HepG2 (cell line): Measurements from ENCODE around the gene NPIPB6. TPM values are rescaled to one million over a fixed set of nuclear protein-coding genes. Genes with fewer than 3 reads are reported as not detected.
A peak's percentile ranks its signal among the peaks of the same experiment; 100 is the strongest.
"Not testable (repeated sequence)": the region's sequence is repeated elsewhere in the genome, so short reads cannot be mapped to it uniquely, and the experiment has no call there.

Experiments used
- ATAC-seq: fragments of 200-7000 bp; cut with Tn5 transposase; 3 replicates; pipeline ENCODE4 v1.9.1; 2020; ENCODE audit warnings: mild to moderate bottlenecking, moderate library complexity
- Bru-seq: library from RNA; stranded (reverse); fragments of 400-500 nt; gene quantifications from one replicate; lab custom pipeline; 2021; lab: Mats Ljungman, UMichigan
- BruChase-seq, 2 experiments: library from RNA; stranded (reverse); fragments of 400-500 nt; gene quantifications; one replicate each; lab custom pipeline; 2021; lab: Mats Ljungman, UMichigan
- BruUV-seq: library from RNA; stranded (reverse); fragments of 400-500 nt; replicated peaks from 2 replicates; lab custom pipeline; 2021; lab: Mats Ljungman, UMichigan
- CTCF ChIA-PET: fragments of 300-600 bp; formaldehyde crosslinking; extraction: SDS; loops from one replicate; lab custom pipeline; 2021; ENCODE audit warnings: low total read pairs, inconsistent platforms, low intra/inter-chr PET ratio; lab: Yijun Ruan, JAX
- POLR2A ChIA-PET: fragments of 350-600 bp; sonication (Branson Sonifier 250); formaldehyde crosslinking; loops from one replicate; lab custom pipeline; 2020; ENCODE audit warnings: antibody characterized with exemption, inconsistent platforms; lab: Yijun Ruan, JAX
- DNase-seq: peaks from one replicate; pipeline ENCODE4 v3.0.0-alpha.2; 2015; ENCODE audit warnings: low spot score
- FAIRE-seq: peaks from 3 replicates; lab custom pipeline; 2011; peaks lifted over from hg19 to GRCh38; lab: Jason Lieb, UNC
- H2AFZ ChIP-seq: one replicate; pipeline ENCODE4 v1.6.1; 2011; ENCODE audit warnings: low read length, inconsistent platforms
- H3K27ac ChIP-seq: fragments of 300-600 bp; 3 replicates; pipeline ENCODE4 v1.8.0; 2011; ENCODE audit warnings: mixed run types, mild to moderate bottlenecking, mixed read lengths, low read length, inconsistent platforms; ENCODE audit not compliant: insufficient read depth; ENCODE audit errors: extremely low read length
- H3K27me3 ChIP-seq, 2 experiments: fragments of 200-600 bp in 1 of 2; 2 replicates in 1 of 2; 3 replicates in 1 of 2; pipeline versions ENCODE4 v1.6.0 to v1.8.0; 2011; ENCODE audit warnings: low read length in 2 of 2, mild to moderate bottlenecking in 2 of 2, moderate library complexity in 2 of 2, inconsistent platforms in 1 of 2; ENCODE audit not compliant: insufficient read depth in 2 of 2, control insufficient read depth in 1 of 2
- H3K36me3 ChIP-seq, 2 experiments: fragments of 200-600 bp in 1 of 2; replicated peaks in 1 of 2; 2 replicates in 1 of 2; 3 replicates in 1 of 2; pipeline versions ENCODE4 v1.5.1 to v1.8.0; 2011; ENCODE audit warnings: low read length in 2 of 2, inconsistent platforms in 1 of 2; ENCODE audit not compliant: insufficient read depth in 2 of 2, control insufficient read depth in 1 of 2
- H3K4me1 ChIP-seq: 2 replicates; pipeline ENCODE4 v1.5.1; 2012; ENCODE audit warnings: low read length, inconsistent platforms; ENCODE audit not compliant: insufficient read depth
- H3K4me2 ChIP-seq: 2 replicates; pipeline ENCODE4 v1.6.0; 2011; ENCODE audit warnings: low read depth, low read length, inconsistent platforms
- H3K4me3 ChIP-seq, 3 experiments: fragments of 200-600 bp in 1 of 3; sonication (generic), shearing (Covaris generic) in 1 of 3; replicated peaks in 1 of 3; 2 replicates each; pipeline ENCODE4 v1.5.1; 2011 to 2016; ENCODE audit warnings: low read length in 3 of 3, inconsistent platforms in 2 of 3, low read depth in 2 of 3, mild to moderate bottlenecking in 2 of 3, control low read depth in 1 of 3, mixed read lengths in 1 of 3; ENCODE audit not compliant: insufficient read depth in 1 of 3
- H3K79me2 ChIP-seq: one replicate; pipeline ENCODE4 v1.6.1; 2011; ENCODE audit warnings: low read length, inconsistent platforms; ENCODE audit not compliant: insufficient read depth
- H3K9ac ChIP-seq: 2 replicates; pipeline ENCODE4 v1.6.0; 2011; ENCODE audit warnings: mild to moderate bottlenecking, low read depth, low read length, inconsistent platforms; ENCODE audit not compliant: insufficient read depth
- H3K9me3 ChIP-seq: 2 replicates; pipeline ENCODE4 v1.5.1; 2012; ENCODE audit warnings: mild to moderate bottlenecking, low read length
- H4K20me1 ChIP-seq: 2 replicates; pipeline ENCODE4 v1.6.0; 2011; ENCODE audit warnings: inconsistent platforms, mild to moderate bottlenecking, low read length, moderate library complexity; ENCODE audit not compliant: insufficient read depth
- WGBS: methylation state at CpG from one replicate; pipeline ENCODE4 v1.1.6; 2017; ENCODE audit warnings: low lambda C conversion rate; 5-methylcytosine and 5-hydroxymethylcytosine counted together
- in situ Hi-C: cut with HindIII; loops from 2 replicates; pipeline ENCODE4 v1.10.0; 2017; ENCODE audit warnings: low pct_unique_long_range_greater_than_20kb; ENCODE audit not compliant: extremely low pct_ligation_motif_present
- intact Hi-C: fragments of 100-400 bp; cut with micrococcal nuclease; formaldehyde crosslinking; loops from one replicate; pipeline ENCODE4 v1.10.0; 2022; ENCODE audit not compliant: unreplicated experiment
- long read RNA-seq, 2 experiments: library from RNA in 1 of 2; library from polyadenylated mRNA in 1 of 2; stranded (forward) in 1 of 2; unstranded in 1 of 2; transcript quantifications; one replicate each; pipeline ENCODE4 v2.0.0, GENCODE V29; 2019 to 2022
- polyA minus RNA-seq, 3 experiments: library from RNA; depleted of rRNA, polyadenylated mRNA; stranded (reverse); fragments of >200 nt; gene quantifications; 2 replicates each; pipeline ENCODE4 v1.2.3, GENCODE V29; 2011; ENCODE audit warnings: low replicate concordance in 1 of 3
- polyA plus RNA-seq, 8 experiments: library from polyadenylated mRNA; depleted of rRNA in 3 of 8; stranded (reverse) in 7 of 8; unstranded in 1 of 8; fragments of >200 nt; fragmentation: Illumina TruSeq in 4 of 8; extraction: Trizol in 4 of 8; gene quantifications; 2 replicates each; pipeline versions ENCODE4 v1.2.1 to v1.2.3, GENCODE V29; 2011 to 2016; ENCODE audit warnings: low read depth in 4 of 8, missing spikeins in 1 of 8, mixed read lengths in 1 of 8; ENCODE audit not compliant: insufficient read depth in 1 of 8
- total RNA-seq, 5 experiments: library from RNA; depleted of rRNA; stranded (reverse); fragments of >200 nt; fragmentation: Illumina TruSeq; extraction: Trizol; gene quantifications; 2 replicates each; pipeline ENCODE4 v1.2.3, GENCODE V29; 2016; ENCODE audit warnings: low read depth in 1 of 5

Gene NPIPB6
- total RNA-seq (2016; rRNA removed; fragmentation: Illumina TruSeq; extraction: Trizol) (not detected in 2 replicates), polyA plus RNA-seq (2011; rRNA removed) (0.25 and 0.50 TPM in 2 replicates), polyA minus RNA-seq (2011; rRNA and poly(A)+ RNA removed; ENCODE audit: low replicate concordance) (0.16 and 1.8 TPM in 2 replicates), Bru-seq, nascent RNA (percentile 41 among the genes with signal in this experiment), BruChase-seq, experiment 1, labeled RNA remaining after a 6-hour chase (percentile 52 among the genes with signal in this experiment), BruChase-seq, experiment 2, labeled RNA remaining after a 2-hour chase (percentile 53 among the genes with signal in this experiment)
- 0.10 TPM in 1 of 2 replicates, not detected in the other for total RNA-seq (2016; cell fraction: cytosol; rRNA removed; fragmentation: Illumina TruSeq; extraction: Trizol; ENCODE audit: low read depth)
- total RNA-seq (2016; cell fraction: insoluble cytoplasmic fraction; rRNA removed; fragmentation: Illumina TruSeq; extraction: Trizol), result 0.21 and 0.45 TPM in 2 replicates
- total RNA-seq (2016; cell fraction: membrane; rRNA removed; fragmentation: Illumina TruSeq; extraction: Trizol), result not detected in 2 replicates
- 1.1 and 2.5 TPM in 2 replicates for total RNA-seq (2016; cell fraction: nucleus; rRNA removed; fragmentation: Illumina TruSeq; extraction: Trizol)
- 0.05 and 0.06 TPM in 2 replicates for polyA plus RNA-seq (2011; cell fraction: cytosol; rRNA removed)
- polyA plus RNA-seq (2011; cell fraction: nucleus; rRNA removed), result 0.66 and 1.1 TPM in 2 replicates
- 0.42 and 0.71 TPM in 2 replicates for polyA plus RNA-seq (2012)
- polyA plus RNA-seq (2016; cell fraction: cytosol; fragmentation: Illumina TruSeq; extraction: Trizol; ENCODE audit: low read depth), result 0.07 and 0.11 TPM in 2 replicates
- polyA plus RNA-seq (2016; cell fraction: insoluble cytoplasmic fraction; fragmentation: Illumina TruSeq; extraction: Trizol; ENCODE audit: low read depth), result 0.13 TPM in 1 of 2 replicates, not detected in the other
- not detected in 2 replicates for polyA plus RNA-seq (2016; cell fraction: membrane; fragmentation: Illumina TruSeq; extraction: Trizol; ENCODE audit: low read depth)
- polyA plus RNA-seq (2016; cell fraction: nucleus; fragmentation: Illumina TruSeq; extraction: Trizol; ENCODE audit: insufficient read depth, low read depth), result 3.2 and 5.2 TPM in 2 replicates
- not detected in 2 replicates for polyA minus RNA-seq (2011; cell fraction: cytosol; rRNA and poly(A)+ RNA removed)
- 1.4 and 3.0 TPM in 2 replicates for polyA minus RNA-seq (2011; cell fraction: nucleus; rRNA and poly(A)+ RNA removed)
- long read RNA-seq, experiment 1, result 0 reads
- long read RNA-seq, experiment 2, result 0 reads

DNA sequence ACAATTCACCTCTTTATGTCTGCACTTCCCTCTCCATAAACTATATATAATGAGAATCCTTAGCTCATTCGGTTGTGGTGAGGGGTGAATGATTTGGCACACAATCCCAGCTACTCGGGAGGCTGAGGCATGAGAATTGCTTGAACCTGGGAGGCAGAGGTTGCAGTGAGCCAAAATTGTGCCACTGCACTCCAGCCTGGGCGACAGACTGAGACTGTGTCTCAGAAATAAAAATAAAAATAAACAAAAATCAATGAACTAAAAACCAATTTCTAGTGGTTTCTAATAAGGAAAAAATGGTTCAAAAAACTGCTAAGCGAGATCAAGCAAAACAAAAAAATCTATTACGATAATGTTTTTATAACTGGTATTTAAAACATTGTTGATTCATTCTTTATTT lies at the start of gene NPIPB6:
TSS of gene NPIPB6 (minus strand) at position 101 of the 400 bp plus-strand sequence. CDS start 686 bp downstream, outside the sequence.
- BruUV-seq, in situ Hi-C loops, H4K20me1 ChIP-seq, H3K9ac ChIP-seq, H3K79me2 ChIP-seq, CTCF ChIA-PET, H3K27ac ChIP-seq, H2AFZ ChIP-seq, intact Hi-C loops, POLR2A ChIA-PET, H3K4me3 ChIP-seq, H3K9me3 ChIP-seq, H3K4me2 ChIP-seq, H3K36me3 ChIP-seq, FAIRE-seq, DNase-seq, H3K27me3 ChIP-seq, H3K4me1 ChIP-seq, ATAC-seq: not testable (repeated sequence)
- WGBS, result no CpG with 5 or more reads among the region's 5 CpGs

GRCh38 chr16:28403220-28404072 lies 40.1 kb upstream of the NPIPB6 start, which contains the start of gene EIF3CL:
Gene EIF3CL, minus strand, starts transcription at chr16:28403841. Its CDS starts 223 bp downstream, at chr16:28403618.
- TSS peak; percentile 77 for BruUV-seq
- no CpG with 5 or more reads among the region's 66 CpGs for WGBS
- Histone ChIP-seq H3K9ac (peak within 1 kb of the TSS; percentile 69), H3K4me2 (peak within 1 kb of the TSS; percentile 72), H3K4me3 (peak within 1 kb of the TSS; percentile 54 to 63 (median 60); a peak in 5 of 6 replicates)
- H3K9me3 ChIP-seq, H3K27me3 ChIP-seq, H4K20me1 ChIP-seq, intact Hi-C loops, in situ Hi-C loops, POLR2A ChIA-PET, H3K4me1 ChIP-seq, DNase-seq, H3K27ac ChIP-seq, CTCF ChIA-PET, H3K36me3 ChIP-seq, H2AFZ ChIP-seq, H3K79me2 ChIP-seq: not testable (repeated sequence)
- FAIRE-seq (peak; percentile 88), ATAC-seq (peak; percentile 98)

- POLR2A ChIA-PET, H4K20me1 ChIP-seq, BruUV-seq, H3K27ac ChIP-seq, intact Hi-C loops, H3K9ac ChIP-seq, ATAC-seq, DNase-seq, CTCF ChIA-PET, H3K79me2 ChIP-seq, H3K4me1 ChIP-seq, H3K9me3 ChIP-seq, H3K36me3 ChIP-seq, FAIRE-seq, H3K4me2 ChIP-seq, H3K4me3 ChIP-seq, H2AFZ ChIP-seq, H3K27me3 ChIP-seq, in situ Hi-C loops: not testable (repeated sequence)
- WGBS, result no CpG with 5 or more reads among the region's 5 CpGs
Observed at GRCh38 chr16:28392054-28392453, 28.7 kb upstream of the NPIPB6 start.
